CD4-positive, CD25-positive, alpha-beta regulatory T cell (primary cell): ENCODE measurements around the gene TRIM46. TPM values are rescaled to one million over a fixed set of nuclear protein-coding genes. Genes with fewer than 3 reads are reported as not detected.
"Not testable (repeated sequence)": the region's sequence is repeated elsewhere in the genome, so short reads cannot be mapped to it uniquely, and the experiment has no call there.

Experiments
- ATAC-seq, 2 donors: fragments of 150-1000 bp; cut with Tn5 transposase; one replicate each; pipeline ENCODE4 v1.10.0; 2021; ENCODE audit warnings: low read depth in 2 of 2, moderate number of reproducible peaks in 2 of 2, moderate library complexity in 1 of 2
- DNase-seq, 3 donors: peaks; one replicate each; pipeline versions ENCODE4 v3.0.0 to v3.0.0-alpha.2; 2012 to 2022; ENCODE audit warnings: mixed read lengths in 1 of 3
- H3K27ac ChIP-seq: one replicate; pipeline ENCODE4 v1.7.0; 2013; ENCODE audit warnings: mild to moderate bottlenecking, low read length; ENCODE audit not compliant: insufficient read depth, poor library complexity, severe bottlenecking
- H3K27me3 ChIP-seq: one replicate; pipeline ENCODE4 v1.7.0; 2013; ENCODE audit warnings: low read length; ENCODE audit not compliant: control insufficient read depth, insufficient read depth
- H3K36me3 ChIP-seq: one replicate; pipeline ENCODE4 v1.7.0; 2013; ENCODE audit warnings: mild to moderate bottlenecking, low read length, moderate library complexity; ENCODE audit not compliant: control insufficient read depth, insufficient read depth
- H3K4me1 ChIP-seq: 2 replicates; pipeline ENCODE4 v1.7.0; 2013; ENCODE audit warnings: mild to moderate bottlenecking, low read length; ENCODE audit not compliant: insufficient read depth, control insufficient read depth, poor library complexity, severe bottlenecking
- H3K4me3 ChIP-seq: one replicate; pipeline ENCODE4 v1.7.0; 2013; ENCODE audit warnings: low read depth, mild to moderate bottlenecking, low read length, moderate library complexity
- H3K9me3 ChIP-seq, 2 experiments: 1 replicate in 1 of 2; 2 replicates in 1 of 2; pipeline ENCODE4 v1.7.0; 2013; ENCODE audit warnings: low read length in 2 of 2, mild to moderate bottlenecking in 1 of 2, moderate library complexity in 1 of 2; ENCODE audit not compliant: control insufficient read depth in 2 of 2
- H3K27ac Mint-ChIP-seq, 3 donors: one replicate each; pipeline ENCODE4 v1.8.0; 2020 to 2022; ENCODE audit warnings: mild to moderate bottlenecking in 3 of 3, mixed read lengths in 3 of 3, moderate library complexity in 2 of 3
- H3K27me3 Mint-ChIP-seq: one replicate; pipeline ENCODE4 v1.8.0; 2022; ENCODE audit warnings: mild to moderate bottlenecking, mixed read lengths
- H3K36me3 Mint-ChIP-seq: one replicate; pipeline ENCODE4 v1.8.0; 2020; ENCODE audit warnings: mixed read lengths
- H3K4me1 Mint-ChIP-seq, 4 donors: one replicate each; pipeline ENCODE4 v1.8.0; 2020 to 2022; ENCODE audit warnings: mixed read lengths in 4 of 4, mild to moderate bottlenecking in 1 of 4
- H3K4me3 Mint-ChIP-seq, 4 donors: one replicate each; pipeline ENCODE4 v1.8.0; 2020 to 2022; ENCODE audit warnings: mild to moderate bottlenecking in 4 of 4, mixed read lengths in 4 of 4, moderate library complexity in 3 of 4
- H3K9me3 Mint-ChIP-seq, 7 donors: one replicate each; pipeline ENCODE4 v1.8.0; 2020 to 2022; ENCODE audit warnings: mixed read lengths in 7 of 7, mild to moderate bottlenecking in 3 of 7, moderate library complexity in 2 of 7
- polyA plus RNA-seq, 4 donors: library from polyadenylated mRNA; unstranded; fragments of 300-500 nt; fragmentation: Illumina TruSeq; gene quantifications; one replicate each; pipeline ENCODE4 v1.2.3, GENCODE V29; 2021
- total RNA-seq: library from RNA; stranded (reverse); gene quantifications from one replicate; pipeline ENCODE4 v1.2.3, GENCODE V29; 2022

TRIM46 gene
- total and polyA plus RNA-seq, 5 donors from 2014 or later: 0.44 to 6.1 (median 1.1) TPM

DNA sequence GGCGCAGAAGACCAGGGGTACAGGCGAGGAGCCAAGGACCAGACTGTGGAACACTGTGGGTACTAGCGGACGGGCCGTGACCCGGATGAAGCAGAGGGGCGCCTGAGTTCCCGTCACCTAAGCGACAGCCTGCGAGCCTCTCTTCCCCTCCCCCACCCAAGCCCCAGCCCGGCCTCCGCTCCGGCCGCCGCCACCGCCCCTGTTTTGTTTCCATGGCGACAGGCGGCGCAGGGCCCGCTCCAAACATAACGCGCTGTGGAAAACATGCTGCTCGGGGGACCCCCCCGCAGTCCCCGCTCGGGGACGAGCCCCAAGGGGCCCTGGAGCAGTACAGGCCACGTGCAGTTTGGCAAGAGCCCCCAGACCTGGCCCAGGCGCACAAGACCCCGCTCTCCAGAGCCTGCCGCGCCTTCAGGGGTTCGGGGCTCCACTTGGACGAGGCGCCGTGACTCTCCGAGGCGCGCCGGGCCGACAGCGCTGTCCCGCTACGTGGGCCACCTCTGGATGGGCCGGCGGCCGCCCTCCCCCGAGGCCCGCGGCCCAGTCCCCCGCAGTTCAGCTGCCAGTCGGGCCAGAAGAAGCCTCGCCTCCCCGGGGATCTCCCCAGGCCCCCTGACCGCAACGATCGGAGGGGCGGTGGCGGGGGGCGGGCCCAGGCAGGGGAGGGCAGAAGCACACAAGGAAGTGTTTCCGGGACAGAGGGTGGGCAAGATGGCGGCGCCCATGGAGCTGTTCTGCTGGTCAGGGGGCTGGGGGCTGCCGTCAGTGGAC lies 35.1 kb downstream of the TRIM46 start, which contains the start of gene MTX1:
TSS of gene MTX1 (plus strand) at position 155 of the 771 bp plus-strand sequence. CDS start at position 265, 110 bp downstream.
- H3K27me3 ChIP-seq: no peaks in the 10 kb centered on the region
- H3K27ac Mint-ChIP-seq: peak within 1 kb of the TSS; percentile 93 to 96 (median 95)
- ATAC-seq: peak; percentile 84

DNA sequence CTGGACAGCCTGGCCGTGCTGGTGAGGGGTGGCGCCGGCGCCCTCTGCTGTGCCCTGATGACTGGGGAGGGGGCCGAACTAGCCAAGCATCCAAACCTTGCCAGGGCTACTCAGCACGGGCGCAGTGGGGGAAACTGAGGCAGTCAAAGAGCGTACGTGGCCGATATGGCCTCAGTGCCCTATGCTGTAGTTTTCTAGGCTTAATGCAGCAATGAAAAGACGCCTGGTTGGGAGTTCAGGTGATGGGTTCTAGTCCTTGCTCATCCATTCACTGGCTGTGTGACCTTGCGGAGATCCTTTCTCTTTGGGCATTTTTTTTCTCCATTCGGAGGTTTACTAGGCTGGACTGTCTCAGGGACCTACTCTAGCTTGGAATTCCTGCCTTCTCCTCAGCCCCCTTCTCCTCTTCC lies 35.7 kb downstream of the TRIM46 start:
- Histone ChIP-seq H3K4me3 (peak overlapping the region; percentile 93), H3K36me3 (peaks cover 4% of the 10 kb centered on the region), H3K27ac (peak overlapping the region; percentile 99), H3K4me1 (peaks cover 27% of the 10 kb centered on the region), H3K9me3 (no peaks in the 10 kb centered on the region), H3K27me3 (no peaks in the 10 kb centered on the region)
- Mint-ChIP-seq H3K36me3 (peaks cover 5% of the 10 kb centered on the region), H3K4me1 (peaks cover 5 to 27% (median 21%) of the 10 kb centered on the region in 4 donors), H3K27me3 (no peaks in the 10 kb centered on the region), H3K4me3 (peak overlapping the region; percentile 87 to 96 (median 92)), H3K9me3 (no peaks in the 10 kb centered on the region), H3K27ac (peak overlapping the region; percentile 76 to 95 (median 86))
- ATAC-seq: no peak
- no peak for DNase-seq

More for the DNA sequence above, 35.1 kb downstream of the TRIM46 start, which contains the start of gene MTX1:
- Histone ChIP-seq H3K4me3 (peak within 1 kb of the TSS; percentile 93), H3K4me1 (peaks cover 27% of the 10 kb centered on the region), H3K9me3 (no peaks in the 10 kb centered on the region), H3K27ac (peak within 1 kb of the TSS; percentile 99), H3K36me3 (peaks cover 4% of the 10 kb centered on the region)
- Mint-ChIP-seq H3K4me3 (peak within 1 kb of the TSS; percentile 87 to 96 (median 92)), H3K27me3 (no peaks in the 10 kb centered on the region), H3K4me1 (peaks cover 5 to 27% (median 21%) of the 10 kb centered on the region in 4 donors), H3K36me3 (peaks cover 5% of the 10 kb centered on the region), H3K9me3 (no peaks in the 10 kb centered on the region)
- peak; percentile 87 to 89 (median 88) for DNase-seq

DNA sequence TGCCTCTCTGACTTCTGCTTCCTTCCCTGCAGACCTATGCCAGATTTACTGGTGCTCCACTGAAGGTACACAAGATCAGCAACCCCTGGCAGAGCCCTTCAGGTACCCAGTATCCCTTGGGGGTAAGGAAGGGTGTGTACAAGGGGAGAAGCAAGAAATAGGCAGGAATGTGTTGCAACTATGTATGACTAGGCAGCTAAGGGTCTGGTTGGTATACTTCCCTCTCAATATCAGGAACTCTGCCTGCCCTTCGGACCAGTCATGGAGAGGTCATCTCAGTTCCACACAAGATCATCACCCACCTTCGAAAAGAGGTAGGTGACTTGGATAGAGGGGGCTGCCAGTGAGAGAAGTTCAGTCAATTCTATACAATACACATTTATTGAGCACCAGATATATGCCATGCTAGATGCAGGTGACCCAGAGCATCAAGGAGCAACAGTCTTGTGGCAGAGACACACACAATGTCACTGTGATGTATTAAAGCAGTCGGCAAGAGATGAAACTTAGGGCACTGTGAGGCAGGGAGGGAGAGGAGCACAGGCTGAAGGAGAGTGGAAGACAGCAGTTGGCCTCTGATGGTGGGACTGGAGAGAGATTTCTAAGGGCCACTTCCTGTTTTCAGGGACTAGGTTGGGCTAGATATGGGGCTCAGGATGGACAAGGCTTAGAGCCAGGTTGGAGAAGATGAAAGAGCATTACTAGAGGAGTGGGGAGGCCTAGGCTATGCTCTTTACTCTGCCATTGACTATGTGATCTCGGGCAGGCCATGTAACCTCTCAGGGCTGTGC lies 36.9 kb downstream of the TRIM46 start:
- Histone ChIP-seq H3K27me3 (no peaks in the 10 kb centered on the region), H3K4me1 (peaks cover 28% of the 10 kb centered on the region), H3K36me3 (peaks cover 4% of the 10 kb centered on the region), H3K9me3 (no peaks in the 10 kb centered on the region), H3K27ac (no peak overlapping the region), H3K4me3 (no peak overlapping the region)
- Mint-ChIP-seq H3K4me1 (peaks cover 10 to 34% (median 26%) of the 10 kb centered on the region in 4 donors), H3K27ac (peak overlapping the region in 1 of 3 donors; percentile 37), H3K27me3 (no peaks in the 10 kb centered on the region), H3K9me3 (no peaks in the 10 kb centered on the region), H3K36me3 (peaks cover 5% of the 10 kb centered on the region), H3K4me3 (peak overlapping the region; percentile 41 to 95 (median 59))
- no peak for DNase-seq
- no peak for ATAC-seq

DNA sequence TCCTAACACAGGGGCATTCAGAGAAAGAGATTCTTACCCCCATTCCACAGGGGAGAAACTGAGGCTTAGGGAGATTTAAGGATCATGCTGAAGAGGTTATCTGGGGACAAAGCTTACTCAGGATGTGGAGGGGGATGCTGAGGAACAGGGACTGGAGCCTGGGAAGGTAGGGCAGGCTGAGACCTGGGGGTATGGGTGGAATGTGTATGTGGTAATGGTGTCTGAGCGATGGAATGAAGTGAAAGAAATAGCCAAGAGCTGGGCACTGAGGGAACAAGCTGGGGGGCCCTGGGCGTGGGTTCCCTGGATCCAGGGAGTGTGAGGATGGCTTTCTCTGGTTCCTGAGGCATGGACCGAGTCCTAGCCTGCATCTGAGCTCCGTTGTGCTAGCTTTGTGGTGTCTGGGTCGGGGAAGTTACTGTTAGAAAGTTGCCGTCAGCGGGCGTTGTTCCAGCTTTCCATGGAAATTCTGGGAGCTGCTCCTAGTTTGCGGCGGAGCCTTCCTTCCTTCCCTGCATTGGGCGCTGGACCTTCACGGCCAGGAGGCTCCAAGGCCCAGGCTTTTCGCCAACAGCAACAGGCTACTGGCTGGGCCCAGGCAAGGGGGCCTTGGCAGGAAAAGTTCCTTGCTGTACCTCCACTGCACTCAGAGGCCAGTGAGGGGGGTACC lies 37.9 kb downstream of the TRIM46 start:
- not testable (repeated sequence) for ATAC-seq, H3K9me3 Mint-ChIP-seq, H3K27me3 ChIP-seq, H3K4me3 ChIP-seq, H3K27ac ChIP-seq, H3K36me3 ChIP-seq, H3K9me3 ChIP-seq, H3K36me3 Mint-ChIP-seq, DNase-seq, H3K27me3 Mint-ChIP-seq
- H3K4me1 Mint-ChIP-seq: peaks cover 10 to 34% (median 26%) of the 10 kb centered on the region in 4 donors
- H3K27ac Mint-ChIP-seq: peak overlapping the region in 2 of 3 donors; percentile 47 to 61
- H3K4me3 Mint-ChIP-seq: peak overlapping the region in 2 of 4 donors; percentile 8 to 95
- peaks cover 29% of the 10 kb centered on the region for H3K4me1 ChIP-seq

DNA sequence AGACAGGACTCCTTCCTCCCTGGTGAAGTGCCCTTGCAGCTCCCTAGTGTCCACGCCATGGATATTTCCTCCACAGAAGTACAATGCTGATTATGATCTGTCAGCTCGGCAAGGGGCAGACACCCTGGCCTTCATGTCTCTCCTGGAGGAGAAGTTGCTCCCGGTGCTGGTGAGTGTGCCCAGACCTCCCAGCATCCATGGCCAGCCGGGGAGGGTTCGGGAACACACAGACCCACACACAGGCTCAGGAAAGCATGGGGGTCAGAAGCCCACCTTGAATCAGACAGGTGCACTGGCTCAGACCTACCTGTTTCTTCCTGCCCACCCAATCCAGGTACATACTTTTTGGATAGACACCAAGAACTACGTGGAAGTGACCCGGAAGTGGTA lies 38.4 kb downstream of the TRIM46 start:
- peak overlapping the region in 1 of 4 donors; percentile 95 for H3K4me3 Mint-ChIP-seq
- H3K36me3 ChIP-seq, H3K27ac Mint-ChIP-seq, H3K27me3 Mint-ChIP-seq, ATAC-seq, H3K9me3 Mint-ChIP-seq, H3K36me3 Mint-ChIP-seq, H3K4me3 ChIP-seq, H3K27me3 ChIP-seq, DNase-seq, H3K27ac ChIP-seq, H3K9me3 ChIP-seq: not testable (repeated sequence)
- peaks cover 27% of the 10 kb centered on the region for H3K4me1 ChIP-seq
- H3K4me1 Mint-ChIP-seq: peaks cover 10 to 29% (median 22%) of the 10 kb centered on the region in 4 donors

DNA sequence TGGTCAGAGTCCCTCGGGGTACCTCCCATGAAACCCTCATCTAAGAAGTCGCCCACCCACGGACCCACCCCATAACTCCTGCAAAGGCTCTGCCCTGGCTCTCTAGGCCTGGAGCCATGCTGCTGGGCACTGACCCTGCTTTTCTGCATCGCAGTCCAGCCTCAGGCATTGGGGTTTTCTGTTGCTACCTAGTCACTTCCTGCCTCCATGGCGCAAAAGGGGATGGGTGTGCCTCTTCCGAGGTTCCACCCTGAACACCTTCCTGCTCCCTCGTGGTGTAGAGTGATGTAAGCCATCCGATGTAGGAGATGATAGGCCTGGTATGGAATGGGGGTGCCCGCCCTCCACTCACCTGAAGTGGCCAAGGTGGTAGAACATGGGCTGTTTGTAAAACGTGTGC lies 41.1 kb downstream of the TRIM46 start:
- DNase-seq: peak in 1 of 3 donors; percentile 32
- H3K4me1 Mint-ChIP-seq: peaks cover 13 to 24% (median 16%) of the 10 kb centered on the region in 4 donors
- H3K9me3 ChIP-seq, H3K4me1 ChIP-seq, H3K27me3 Mint-ChIP-seq, H3K27ac ChIP-seq, H3K9me3 Mint-ChIP-seq, H3K4me3 ChIP-seq, H3K36me3 ChIP-seq, H3K27me3 ChIP-seq, H3K36me3 Mint-ChIP-seq: not testable (repeated sequence)
- peak in 1 of 2 donors; percentile 37 for ATAC-seq
- peak overlapping the region in 2 of 4 donors; percentile 45 to 46 for H3K4me3 Mint-ChIP-seq
- H3K27ac Mint-ChIP-seq: peak overlapping the region in 2 of 3 donors; percentile 34 to 54

DNA sequence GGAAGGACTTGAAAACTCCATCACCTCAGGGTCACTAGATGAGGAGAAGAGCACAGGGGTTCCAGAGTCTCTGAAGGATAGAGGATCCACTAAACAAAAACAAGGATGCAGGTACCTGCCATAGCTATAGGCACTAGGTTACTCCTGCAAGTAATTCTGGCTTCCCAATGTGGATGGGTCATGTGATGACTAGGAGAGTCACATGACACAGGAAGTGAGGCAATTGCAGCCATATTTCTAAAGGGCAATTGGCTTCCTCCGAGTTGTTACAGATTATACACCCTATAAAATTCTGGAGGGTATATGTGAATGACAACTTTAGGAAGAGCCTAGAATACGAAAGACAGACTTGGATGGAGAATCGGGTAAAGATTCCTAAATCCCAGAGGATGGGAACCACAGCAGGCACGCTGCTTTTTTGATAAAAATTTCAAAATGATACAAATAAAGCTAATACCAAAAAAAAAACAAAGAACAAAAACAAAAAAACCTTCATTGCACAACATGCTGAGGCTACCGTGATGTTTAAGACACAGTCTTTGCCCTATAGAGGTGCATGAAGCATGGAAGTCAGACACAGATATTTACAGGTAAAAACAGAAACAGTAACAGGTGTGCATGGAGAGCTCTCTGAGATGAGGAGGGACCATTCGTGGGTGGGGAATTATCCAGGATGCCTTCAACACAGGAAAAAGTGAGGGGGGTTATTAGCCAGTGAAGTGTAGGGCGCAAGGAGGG lies 45.4 kb downstream of the TRIM46 start:
- H3K4me3 ChIP-seq: no peak overlapping the region
- ATAC-seq (no peak), DNase-seq (peak in 1 of 3 donors; percentile 56)
- H3K9me3 Mint-ChIP-seq: no peaks in the 10 kb centered on the region
- H3K4me1 Mint-ChIP-seq: peaks cover 11 to 21% (median 13%) of the 10 kb centered on the region in 4 donors
- peak overlapping the region; percentile 26 to 69 (median 48) for H3K27ac Mint-ChIP-seq
- no peak overlapping the region for H3K4me3 Mint-ChIP-seq
- H3K36me3 Mint-ChIP-seq: no peaks in the 10 kb centered on the region
- H3K27me3 Mint-ChIP-seq: no peaks in the 10 kb centered on the region
- no peaks in the 10 kb centered on the region for H3K27me3 ChIP-seq
- H3K27ac ChIP-seq: no peak overlapping the region
- peaks cover 3% of the 10 kb centered on the region for H3K4me1 ChIP-seq
- H3K9me3 ChIP-seq: no peaks in the 10 kb centered on the region
- H3K36me3 ChIP-seq: no peaks in the 10 kb centered on the region
